ENCODE data around the gene ADCYAP1.

ADCYAP1 gene

GRCh38 chr18:887716-888115 lies 17.0 kb upstream of the ADCYAP1 start:
- Histone ChIP-seq H3K27ac (ENCODE audit: extremely low read depth, low read depth, low read length) (no peak overlapping the region), H3K9me3 (ENCODE audit: control insufficient read depth, insufficient read depth, low read depth, low read length) (no peaks in the 10 kb centered on the region), H3K4me1 (ENCODE audit: control insufficient read depth, insufficient read depth, low read length) (no peaks in the 10 kb centered on the region), H3K4me3 (ENCODE audit: low read depth, low read length) (no peak overlapping the region), H3K36me3 (ENCODE audit: control insufficient read depth in 2 of 2, insufficient read depth in 1 of 2, low read length in 2 of 2) (no peaks in the 10 kb centered on the region)
- CTCF ChIA-PET = interaction anchor here (0.6 kb wide), 1 partner anchor 246 kb away, joined by 3 read pairs; no protein-coding TSS in a partner anchor
- TF ChIP-seq ZNF175 (tag by site-specific recombination; IDR thresholded peaks at IDR 0.05) = no peak
- TF ChIP-seq SETDB1 (IDR thresholded peaks at IDR 0.05; ENCODE audit: insufficient read length, low read length) = no peak
- TF ChIP-seq ZNF585B (tag by site-specific recombination; IDR thresholded peaks at IDR 0.05) = no peak
- POLR2A ChIA-PET = no interaction called here

- Histone ChIP-seq H3K36me3 (ENCODE audit: control insufficient read depth in 2 of 2, insufficient read depth in 1 of 2, low read length in 2 of 2) (no peaks in the 10 kb centered on the region), H3K4me1 (ENCODE audit: control insufficient read depth, insufficient read depth, low read length) (no peaks in the 10 kb centered on the region), H3K4me3 (ENCODE audit: low read depth, low read length) (no peak overlapping the region), H3K9me3 (ENCODE audit: control insufficient read depth, insufficient read depth, low read depth, low read length) (no peaks in the 10 kb centered on the region), H3K27ac (ENCODE audit: extremely low read depth, low read depth, low read length) (no peak overlapping the region)
- CTCF ChIA-PET = no interaction called here
- POLR2A ChIA-PET = no interaction called here
- TF ChIP-seq ZNF510 (tag by site-specific recombination; IDR thresholded peaks at IDR 0.05; ENCODE audit: insufficient replicate concordance) (no peak), FEZF1 (tag by site-specific recombination; IDR thresholded peaks at IDR 0.05) (no peak), ZNF621 (tag by site-specific recombination; IDR thresholded peaks at IDR 0.05) (no peak), ZNF791 (tag by site-specific recombination; IDR thresholded peaks at IDR 0.05) (no peak), GLI2 (tag by site-specific recombination; IDR thresholded peaks at IDR 0.05; ENCODE audit: borderline replicate concordance, low read depth) (no peak), ATF2 (tag by site-specific recombination; IDR thresholded peaks at IDR 0.05; ENCODE audit: low read depth) (no peak), ZNF624 (tag by site-specific recombination; IDR thresholded peaks at IDR 0.05) (no peak), SCRT1 (tag by site-specific recombination; IDR thresholded peaks at IDR 0.05; ENCODE audit: borderline replicate concordance) (no peak)
These were observed 12.4 kb upstream of the ADCYAP1 start for GRCh38 chr18:892316-892715.

GRCh38 chr18:896315-896714 lies 8.4 kb upstream of the ADCYAP1 start:
- ChIA-PET POLR2A (no interaction called here), CTCF (interaction anchor here (0.5 to 1.8 kb wide), 5 partner anchors 57 to 1651 kb away, joined by 3 to 4 read pairs (median 3); no protein-coding TSS in a partner anchor)
- Histone ChIP-seq H3K4me1 (ENCODE audit: control insufficient read depth, insufficient read depth, low read length) (no peaks in the 10 kb centered on the region), H3K4me3 (ENCODE audit: low read depth, low read length) (no peak overlapping the region), H3K36me3 (ENCODE audit: control insufficient read depth in 2 of 2, insufficient read depth in 1 of 2, low read length in 2 of 2) (no peaks in the 10 kb centered on the region), H3K27ac (ENCODE audit: extremely low read depth, low read depth, low read length) (no peak overlapping the region), H3K9me3 (ENCODE audit: control insufficient read depth, insufficient read depth, low read depth, low read length) (no peaks in the 10 kb centered on the region)
- TF ChIP-seq ZNF48 (tag by site-specific recombination; IDR thresholded peaks at IDR 0.05) (no peak), ZNF580 (tag by site-specific recombination; IDR thresholded peaks at IDR 0.05) (no peak), KLF17 (tag by site-specific recombination; IDR thresholded peaks at IDR 0.05) (no peak), ZNF548 (tag by site-specific recombination; IDR thresholded peaks at IDR 0.05) (no peak), ZNF37A (tag by site-specific recombination; IDR thresholded peaks at IDR 0.05) (no peak), ZNF311 (tag by site-specific recombination; IDR thresholded peaks at IDR 0.05; ENCODE audit: borderline replicate concordance) (no peak), CTCF (tag by site-specific recombination; IDR thresholded peaks at IDR 0.05) (no peak), PRDM1 (tag by site-specific recombination; IDR thresholded peaks at IDR 0.05) (no peak), KLF16 (tag by site-specific recombination; IDR thresholded peaks at IDR 0.05) (no peak), ZNF433 (tag by site-specific recombination; IDR thresholded peaks at IDR 0.05; ENCODE audit: low read depth) (no peak), ZBTB44 (tag by site-specific recombination; IDR thresholded peaks at IDR 0.05) (no peak), ZNF184 (tag by site-specific recombination; IDR thresholded peaks at IDR 0.05) (no peak), EGR2 (tag by site-specific recombination; IDR thresholded peaks at IDR 0.05; ENCODE audit: low read depth) (no peak), ZFP37 (tag by site-specific recombination; IDR thresholded peaks at IDR 0.05) (no peak), ZNF292 (tag by site-specific recombination; IDR thresholded peaks at IDR 0.05; ENCODE audit: borderline replicate concordance, low read depth) (no peak), ZNF624 (tag by site-specific recombination; IDR thresholded peaks at IDR 0.05) (no peak), ZNF660 (tag by site-specific recombination; IDR thresholded peaks at IDR 0.05) (no peak)
